HG02973 (cell line): ENCODE measurements around the gene NEUROD4.

Experiments used
- ATAC-seq: cut with Tn5 transposase; IDR thresholded peaks from one replicate; pipeline ENCODE4 v1.9.1; 2021; ENCODE audit warnings: moderate library complexity; ENCODE audit not compliant: unreplicated experiment

The NEUROD4 gene

DNA sequence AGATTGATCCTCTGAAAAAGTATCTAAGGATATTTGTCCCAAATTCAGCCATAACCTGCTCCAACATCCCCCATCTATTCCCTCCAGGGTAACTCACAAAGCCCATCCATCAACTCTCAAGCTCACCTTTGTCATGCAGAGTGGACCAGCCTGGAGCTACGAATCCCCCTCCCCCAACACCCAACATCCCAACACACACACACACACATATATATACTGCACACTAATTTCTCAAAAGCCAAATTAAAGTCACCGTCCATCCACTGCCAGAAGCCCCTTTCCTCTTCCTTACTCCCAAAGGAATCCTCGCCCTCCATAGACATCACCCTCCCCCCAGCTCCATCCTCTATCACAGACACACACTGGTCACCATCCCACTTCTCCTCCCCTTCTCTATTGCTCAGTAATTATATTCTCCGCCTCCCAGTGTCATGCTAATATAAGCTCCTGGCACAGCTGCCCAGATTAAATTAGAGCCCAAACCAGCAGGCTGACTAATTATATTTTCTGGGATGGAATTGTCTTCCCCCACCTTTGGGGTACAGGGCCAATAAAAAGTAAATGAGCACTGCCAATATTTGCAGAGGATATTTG lies 21.7 kb upstream of the NEUROD4 start:
- no peak for ATAC-seq

GRCh38 chr12:54998958-54999510 lies 20.7 kb upstream of the NEUROD4 start:
- ATAC-seq: no peak

DNA sequence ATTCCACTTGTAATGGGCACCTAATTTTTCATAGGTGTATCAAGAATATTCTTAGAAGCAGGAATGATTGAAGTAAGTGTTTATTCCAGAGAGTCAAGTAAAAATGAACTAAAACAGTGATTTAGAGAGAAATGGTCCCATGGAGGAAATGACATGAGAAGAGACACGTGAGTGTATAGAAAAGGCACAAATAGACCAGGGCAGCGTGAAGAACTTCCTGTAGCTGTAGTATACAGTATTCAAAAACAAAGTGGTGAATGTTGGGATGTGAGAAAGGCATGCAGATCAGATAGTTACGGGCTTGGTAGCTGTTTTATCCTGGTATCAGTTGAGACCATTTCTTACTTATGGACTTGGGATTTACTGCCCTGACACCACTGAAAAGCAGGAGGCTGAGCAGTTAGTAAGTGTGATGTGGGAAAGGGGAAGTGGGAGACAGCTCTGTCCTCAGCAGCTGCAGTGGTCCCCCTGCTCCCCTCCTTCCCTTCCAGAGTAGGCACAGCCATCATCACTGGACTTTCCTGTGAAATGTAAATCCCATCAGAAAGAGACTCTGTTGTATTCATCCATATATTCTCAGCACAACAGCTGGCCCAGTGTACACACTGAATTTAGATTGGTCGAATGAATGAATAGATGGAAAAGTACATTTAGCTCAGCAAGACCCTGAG lies 18.4 kb upstream of the NEUROD4 start:
- no peak for ATAC-seq

- no peak for ATAC-seq
These were observed 17.4 kb upstream of the NEUROD4 start for GRCh38 chr12:55002355-55002754.

- ATAC-seq: no peak
These were observed 10.7 kb upstream of the NEUROD4 start for GRCh38 chr12:55008944-55009585.

GRCh38 chr12:55017416-55017925 lies 2.3 kb upstream of the NEUROD4 start:
- no peak for ATAC-seq

DNA sequence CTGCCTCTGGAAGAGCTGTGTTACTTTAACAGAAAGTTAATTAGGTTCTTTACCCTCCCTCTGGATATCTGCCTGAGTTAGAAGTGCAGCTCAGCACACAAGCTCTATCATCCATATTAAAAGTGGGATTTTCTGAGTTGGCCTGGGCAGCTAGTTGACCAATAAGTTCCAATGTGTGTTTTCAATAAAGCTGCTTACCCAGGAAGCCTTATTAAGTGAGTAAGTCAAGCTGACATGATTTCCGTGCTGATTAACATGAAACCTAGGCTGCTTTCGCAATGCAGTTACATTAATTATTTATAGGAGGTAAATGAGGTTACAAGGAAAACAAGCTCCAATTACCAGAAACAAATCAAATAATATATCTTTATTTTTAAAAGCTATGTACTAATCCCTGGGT lies 4.8 kb downstream of the NEUROD4 start:
- ATAC-seq: no peak

GRCh38 chr12:55025508-55025907 lies 5.7 kb downstream of the NEUROD4 start:
- no peak for ATAC-seq

DNA sequence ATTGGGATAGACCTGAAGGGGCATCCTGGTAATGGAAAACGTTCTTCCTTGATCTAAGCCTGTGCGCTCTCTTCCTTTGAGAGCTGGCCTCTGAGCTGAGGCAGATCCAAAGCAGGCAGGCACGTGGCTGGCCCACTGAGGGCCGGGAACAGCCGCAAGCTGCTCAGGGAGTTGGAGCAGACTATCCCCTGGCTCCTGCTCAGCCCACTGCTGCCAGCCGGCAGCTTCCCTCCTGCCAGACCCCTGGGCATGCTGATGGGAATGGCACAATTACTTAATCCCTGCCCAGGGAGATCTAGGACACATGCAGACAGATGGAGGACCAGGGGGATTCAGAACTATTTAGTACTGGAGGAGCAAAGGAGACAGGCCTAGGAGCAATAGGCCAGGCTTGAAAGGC lies 14.4 kb downstream of the NEUROD4 start:
- ATAC-seq: no peak

DNA sequence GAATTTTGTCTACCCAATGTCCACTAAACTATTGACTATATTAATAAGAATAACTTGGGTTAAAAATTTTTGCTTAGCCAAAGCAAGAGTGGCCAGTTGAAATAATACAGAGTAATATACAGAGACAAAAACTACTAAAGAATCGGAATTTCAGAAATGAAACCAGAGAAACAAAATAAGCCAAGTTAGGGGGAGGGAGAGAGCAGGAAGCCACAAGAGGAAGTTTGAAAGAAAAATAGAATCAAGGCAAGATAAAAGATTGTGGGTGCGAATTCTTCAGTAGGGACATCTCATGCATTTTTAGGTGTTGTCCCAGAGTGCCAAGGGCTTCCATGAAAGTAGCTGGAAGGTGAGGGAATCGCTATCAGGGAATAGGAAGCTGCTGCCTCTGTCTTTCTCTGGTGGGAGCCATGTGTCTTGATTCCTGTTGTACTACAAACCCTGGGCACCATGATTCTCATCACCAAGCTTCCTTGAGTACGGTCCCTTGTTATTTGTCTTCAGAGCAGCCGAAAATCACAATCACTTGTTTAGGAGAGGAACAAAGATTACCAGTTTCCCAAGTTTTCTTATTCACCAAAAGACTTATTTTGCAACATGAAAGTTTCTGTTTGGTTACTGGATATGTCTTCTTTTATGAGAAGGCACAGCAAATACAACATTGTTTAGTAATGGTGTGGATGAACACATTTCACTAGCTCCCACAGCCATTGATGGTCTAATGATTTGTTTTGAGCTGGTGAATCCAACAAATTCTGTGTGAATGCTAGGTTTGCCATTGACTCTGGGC lies 16.7 kb downstream of the NEUROD4 start:
- no peak for ATAC-seq

DNA sequence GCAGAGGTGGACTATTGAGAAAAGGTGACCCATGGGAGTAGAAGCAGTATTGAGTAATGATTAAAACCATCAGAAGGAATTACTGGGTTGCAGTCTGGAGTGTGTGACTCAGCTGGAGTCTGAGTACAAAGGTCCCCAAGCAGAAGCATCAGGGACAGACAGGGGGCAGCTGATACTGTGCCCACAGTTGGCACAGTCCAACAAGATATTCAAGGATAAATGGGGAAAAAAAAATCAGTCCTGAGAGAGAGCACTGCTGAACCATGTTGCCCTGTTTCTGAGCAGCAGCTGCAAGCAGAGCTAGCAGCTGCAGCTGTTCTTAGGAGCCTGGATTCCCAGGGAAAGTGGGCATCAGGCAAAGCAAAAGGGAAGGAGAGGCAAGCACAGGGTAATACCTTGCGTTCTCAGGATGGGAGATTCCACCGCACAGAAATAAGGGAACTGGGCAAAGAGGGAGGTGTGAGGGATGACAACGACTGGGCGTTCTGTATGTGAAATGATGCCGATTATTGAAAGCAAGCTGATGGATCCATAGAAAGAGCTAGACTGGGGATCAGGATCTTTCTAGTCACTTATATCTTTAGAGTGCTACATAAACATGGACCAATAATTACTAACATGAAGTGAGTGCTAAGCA lies 17.7 kb downstream of the NEUROD4 start:
- ATAC-seq: no peak

- ATAC-seq: no peak
These were observed 19.9 kb downstream of the NEUROD4 start for GRCh38 chr12:55039395-55040354.

- no peak for ATAC-seq
These were observed 21.7 kb downstream of the NEUROD4 start for GRCh38 chr12:55041345-55042055.

- ATAC-seq: no peak
These were observed 23.8 kb downstream of the NEUROD4 start for GRCh38 chr12:55043542-55043941.

- no peak for ATAC-seq
These were observed 24.4 kb downstream of the NEUROD4 start for GRCh38 chr12:55044135-55044534.

DNA sequence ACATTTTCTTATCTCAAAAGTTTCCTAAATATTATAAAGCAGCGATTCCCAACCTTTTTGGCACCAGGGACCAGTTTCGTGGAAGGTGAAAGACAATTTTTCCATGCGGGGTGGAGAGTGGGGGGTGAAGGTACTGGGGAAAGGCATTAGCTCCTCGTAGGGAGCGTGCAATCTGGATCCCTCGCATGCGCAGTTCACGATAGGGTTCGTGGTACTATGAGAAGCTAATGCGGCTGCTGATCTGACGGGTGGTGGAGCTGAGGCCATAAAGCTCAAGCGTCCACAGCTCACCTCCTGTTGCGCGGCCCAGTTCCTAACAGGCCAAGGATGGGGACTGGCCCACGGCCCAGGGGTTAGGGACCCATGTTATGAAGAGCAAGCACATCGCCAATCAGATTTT lies 29.9 kb downstream of the NEUROD4 start:
- ATAC-seq: no peak

DNA sequence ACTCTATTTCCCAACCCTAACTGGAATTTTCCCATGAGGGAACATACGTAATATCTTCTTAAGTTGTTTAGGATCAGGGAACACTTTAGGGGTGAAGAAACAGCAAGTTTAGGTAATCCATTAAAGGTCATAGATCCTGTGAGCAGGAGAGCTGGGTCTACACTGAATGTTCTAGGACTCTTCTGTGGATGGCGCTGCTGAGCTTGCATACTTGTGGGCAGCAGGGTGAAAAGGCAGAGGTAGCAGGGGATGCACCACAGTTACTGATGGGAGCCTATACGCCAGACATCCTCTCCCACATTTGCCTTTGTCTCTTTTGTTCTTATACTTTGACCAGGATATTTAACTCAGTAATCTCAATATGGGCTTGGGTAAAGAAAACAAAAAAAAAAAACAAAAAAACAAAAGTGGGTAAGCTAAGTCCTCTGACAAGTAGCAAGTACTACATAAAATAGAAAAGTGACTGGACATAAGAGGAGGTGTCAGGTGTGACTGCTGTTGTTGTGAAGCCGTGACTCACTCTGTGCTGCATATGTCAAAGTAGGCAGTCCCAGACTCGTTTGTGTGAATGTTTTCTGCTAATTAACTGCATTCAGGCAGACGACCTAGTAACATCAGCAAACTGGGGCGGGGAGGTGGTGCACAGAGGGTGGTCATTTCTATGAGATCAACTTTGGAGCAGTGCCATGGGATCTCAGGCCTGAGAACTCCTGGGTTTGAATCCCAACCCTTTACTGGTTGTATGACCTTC lies 31.6 kb downstream of the NEUROD4 start:
- no peak for ATAC-seq

DNA sequence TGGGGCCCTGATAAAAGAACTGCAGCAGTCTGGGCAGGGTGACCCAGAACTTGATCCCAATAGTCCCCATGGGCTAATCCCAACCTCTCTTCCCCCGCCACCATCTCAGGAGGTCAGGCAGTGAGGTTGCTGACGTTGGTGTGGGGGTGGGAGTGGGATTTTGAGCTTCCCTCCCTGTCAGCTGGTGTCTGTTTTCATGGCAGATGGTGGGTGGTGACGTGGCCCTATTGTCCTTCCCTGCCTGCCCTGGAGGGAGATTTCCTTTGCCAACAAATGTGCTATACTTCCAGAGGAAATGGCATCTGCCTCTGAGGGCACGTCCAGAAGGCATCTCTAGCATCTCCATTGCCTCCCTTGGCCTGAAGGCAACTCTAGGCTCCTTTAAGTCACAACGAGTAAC lies 37.7 kb downstream of the NEUROD4 start:
- ATAC-seq: no peak
